GM23248 (cell line): ENCODE results near the gene RCC2. TPM values are rescaled to one million over a fixed set of nuclear protein-coding genes. Genes with fewer than 3 reads are reported as not detected.
"Not testable (repeated sequence)": the region's sequence is repeated elsewhere in the genome, so short reads cannot be mapped to it uniquely, and the experiment has no call there.

Experiments used
- DNase-seq: peaks from one replicate; pipeline ENCODE4 v3.0.0-alpha.2; 2015
- H2AFZ ChIP-seq: fragments of 200-600 bp; sonication (generic); 2 replicates; pipeline ENCODE4 v1.6.1; 2016; ENCODE audit warnings: antibody characterized with exemption
- H3F3A ChIP-seq: fragments of 200-600 bp; sonication (generic); 2 replicates; pipeline ENCODE4 v1.6.1; 2016; ENCODE audit warnings: mild to moderate bottlenecking, antibody characterized with exemption, mixed run types; ENCODE audit not compliant: insufficient read depth
- H3K27ac ChIP-seq: fragments of 200-600 bp; sonication (generic); 2 replicates; pipeline ENCODE4 v1.5.1; 2016; ENCODE audit warnings: mild to moderate bottlenecking
- H3K27me3 ChIP-seq: fragments of 200-600 bp; sonication (generic); replicated peaks from 2 replicates; pipeline ENCODE4 v1.6.1; 2016; ENCODE audit warnings: mild to moderate bottlenecking; ENCODE audit not compliant: insufficient read depth
- H3K36me3 ChIP-seq: fragments of 200-600 bp; sonication (generic); 2 replicates; pipeline ENCODE4 v1.6.1; 2016; ENCODE audit warnings: low read depth, mild to moderate bottlenecking
- H3K4me1 ChIP-seq: fragments of 200-600 bp; sonication (generic); 2 replicates; pipeline ENCODE4 v1.6.1; 2016; ENCODE audit warnings: mild to moderate bottlenecking; ENCODE audit not compliant: insufficient read depth
- H3K4me2 ChIP-seq: fragments of 200-600 bp; sonication (generic); one replicate; pipeline ENCODE4 v1.6.1; 2016; ENCODE audit warnings: mild to moderate bottlenecking; ENCODE audit not compliant: unreplicated experiment
- H3K4me3 ChIP-seq: fragments of 200-600 bp; sonication (generic); 2 replicates; pipeline ENCODE4 v1.5.1; 2016; ENCODE audit warnings: mild to moderate bottlenecking
- H3K79me2 ChIP-seq: fragments of 200-600 bp; sonication (generic); 2 replicates; pipeline ENCODE4 v1.6.1; 2016; ENCODE audit warnings: mild to moderate bottlenecking; ENCODE audit not compliant: insufficient read depth
- H3K9ac ChIP-seq: fragments of 200-600 bp; sonication (generic); 2 replicates; pipeline ENCODE4 v1.6.1; 2016; ENCODE audit warnings: mild to moderate bottlenecking
- H3K9me2 ChIP-seq: fragments of 200-600 bp; sonication (generic); 2 replicates; pipeline ENCODE4 v1.6.1; 2016; ENCODE audit warnings: mixed run types, mild to moderate bottlenecking, moderate library complexity; ENCODE audit not compliant: insufficient read depth
- H3K9me3 ChIP-seq: fragments of 200-600 bp; sonication (generic); one replicate; pipeline ENCODE4 v1.6.1; 2017; ENCODE audit warnings: low read depth
- H4K20me1 ChIP-seq: fragments of 200-600 bp; sonication (generic); 2 replicates; pipeline ENCODE4 v1.6.0; 2016; ENCODE audit not compliant: insufficient read depth
- EZH2 ChIP-seq: fragments of 200-600 bp; sonication (generic); IDR thresholded peaks from 2 replicates; pipeline ENCODE4 v1.6.1; 2018; ENCODE audit warnings: antibody characterized with exemption, mild to moderate bottlenecking; ENCODE audit not compliant: insufficient read depth, poor library complexity, severe bottlenecking
- EZH2phosphoT487 ChIP-seq: fragments of 200-600 bp; sonication (generic); IDR thresholded peaks from 2 replicates; pipeline ENCODE4 v1.6.1; 2018; ENCODE audit warnings: antibody characterized with exemption, moderate library complexity, mild to moderate bottlenecking, low read depth; ENCODE audit not compliant: insufficient read depth
- WGBS, 2 experiments: methylation state at CpG; one replicate each; pipeline ENCODE4 v1.1.6; 2015 to 2017; ENCODE audit warnings: low lambda C conversion rate in 2 of 2, low coverage in 1 of 2; ENCODE audit errors: missing lambda C conversion rate in 2 of 2; 5-methylcytosine and 5-hydroxymethylcytosine counted together
- in situ Hi-C: fragments of 300-500 bp; cut with MboI; formaldehyde crosslinking; loops from 2 replicates; pipeline ENCODE4 v1.15.0; 2020
- polyA plus RNA-seq: library from polyadenylated mRNA; unstranded; fragments of >200 nt; fragmentation: Nextera tagmentation; extraction: Ambion mirVana; gene quantifications from 2 replicates; pipeline ENCODE4 v1.2.1, GENCODE V29; 2016
- total RNA-seq: library from RNA; depleted of rRNA; stranded (reverse); fragments of >200 nt; shearing (Covaris generic); gene quantifications from 2 replicates; pipeline ENCODE4 v1.2.3, GENCODE V29; 2014

The RCC2 gene
- total and polyA plus RNA-seq, 2 experiments from 2014 or later, result 10.9 to 38.3 TPM

DNA sequence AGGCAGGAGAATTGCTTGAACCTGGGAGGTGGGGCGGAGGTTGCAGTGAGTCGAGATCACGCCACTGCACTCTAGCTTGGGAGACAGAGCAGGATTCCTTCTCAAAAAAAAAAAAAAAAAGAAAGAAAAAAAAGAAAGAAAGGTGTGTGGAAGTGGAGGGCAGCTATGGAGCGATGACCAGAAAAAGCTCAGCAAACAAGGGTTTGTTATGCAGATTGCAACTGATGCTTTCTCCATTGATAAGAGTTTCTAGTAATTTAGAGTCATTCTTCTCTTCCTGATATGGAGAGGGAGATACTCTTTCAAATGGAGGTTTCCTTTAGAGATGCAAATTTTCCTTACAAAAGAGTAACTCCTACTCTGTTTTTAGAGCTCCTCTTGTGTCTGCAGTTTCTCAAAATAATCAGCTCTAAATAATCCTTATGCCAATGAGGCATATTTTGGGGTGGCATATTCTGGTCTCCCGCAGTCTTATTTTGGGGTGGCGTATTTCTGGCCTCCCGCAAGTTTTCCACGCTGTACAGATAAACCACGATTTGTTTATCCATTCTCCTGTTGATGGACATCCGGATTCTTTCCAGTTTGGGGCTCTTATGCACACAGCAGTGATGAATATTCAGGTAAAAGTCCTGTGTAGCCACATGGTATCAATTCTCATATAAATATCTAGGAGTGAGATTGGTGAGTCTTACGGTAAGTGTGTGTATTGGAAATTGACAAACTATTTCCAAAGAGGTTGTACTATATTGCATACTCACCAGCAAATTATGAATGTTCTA lies 30.7 kb upstream of the RCC2 start:
- no peaks in the 10 kb centered on the region for H3K27me3 ChIP-seq
- H3K9me3 ChIP-seq, result no peaks in the 10 kb centered on the region
- H3K4me3 ChIP-seq, result no peak overlapping the region
- DNase-seq, result no peak
- no peaks in the 10 kb centered on the region for H3K79me2 ChIP-seq
- no peaks in the 10 kb centered on the region for H3F3A ChIP-seq
- no peak overlapping the region for H2AFZ ChIP-seq
- H3K4me1 ChIP-seq, result no peaks in the 10 kb centered on the region
- H3K4me2 ChIP-seq, result no peak overlapping the region
- no peaks in the 10 kb centered on the region for H3K9me2 ChIP-seq
- TF ChIP-seq EZH2phosphoT487, result no peak
- H4K20me1 ChIP-seq, result no peaks in the 10 kb centered on the region
- H3K9ac ChIP-seq, result no peak overlapping the region
- 49% methylated on average over 11 of the region's 11 CpGs for WGBS, 2 experiments
- no peaks in the 10 kb centered on the region for H3K36me3 ChIP-seq
- in situ Hi-C loops, result no loop called here
- H3K27ac ChIP-seq, result no peak overlapping the region

DNA sequence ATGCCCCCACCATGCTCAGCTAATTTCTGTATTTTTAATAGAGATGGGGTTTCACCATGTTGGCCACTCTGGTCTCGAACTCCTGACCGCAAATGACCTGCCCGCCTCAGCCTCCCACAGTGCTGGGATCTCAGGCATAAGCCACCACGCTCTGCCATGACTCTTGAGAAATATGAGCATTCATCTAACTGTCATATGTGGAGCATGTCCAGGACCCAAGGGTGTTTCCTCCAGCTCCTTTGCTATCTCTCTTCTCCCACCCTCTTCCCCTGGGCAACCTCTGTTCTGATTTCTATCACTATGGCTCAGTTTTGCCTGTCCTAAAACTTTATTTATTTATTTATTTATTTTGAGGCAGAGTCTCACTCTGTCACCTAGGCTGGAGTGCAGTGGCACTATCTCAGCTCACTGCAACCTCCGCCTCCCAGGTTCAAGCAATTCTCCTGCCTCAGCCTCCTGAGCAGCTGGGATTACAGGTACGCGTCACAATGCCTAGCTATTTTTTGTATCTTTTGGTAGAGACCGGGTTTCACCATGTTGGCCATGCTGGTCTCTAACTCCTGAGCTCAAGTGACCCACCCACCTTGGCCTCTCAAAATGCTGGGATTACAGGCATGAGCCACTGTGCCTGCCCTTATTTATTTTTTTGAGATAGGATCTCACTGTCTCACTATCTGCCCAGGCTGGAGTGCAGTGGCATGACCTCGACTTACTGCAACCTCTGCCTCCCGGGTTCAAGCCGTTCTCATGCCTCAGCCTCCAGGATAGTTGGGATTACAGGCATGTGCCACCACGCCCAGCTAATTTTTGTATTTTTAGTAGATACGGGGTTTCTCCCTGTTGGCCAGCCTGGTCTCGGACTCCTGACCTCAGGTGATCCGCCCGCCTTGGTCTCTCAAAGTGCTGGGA lies 29.1 kb upstream of the RCC2 start:
- H3K4me1 ChIP-seq, in situ Hi-C loops, H3K9me2 ChIP-seq, H3K9ac ChIP-seq, DNase-seq, H2AFZ ChIP-seq, H3K27me3 ChIP-seq, H4K20me1 ChIP-seq, H3F3A ChIP-seq, H3K9me3 ChIP-seq, H3K4me3 ChIP-seq, H3K36me3 ChIP-seq, H3K27ac ChIP-seq, H3K4me2 ChIP-seq, H3K79me2 ChIP-seq: not testable (repeated sequence)
- 82 to 88% methylated on average over 16 of the region's 16 CpGs for WGBS, 2 experiments

DNA sequence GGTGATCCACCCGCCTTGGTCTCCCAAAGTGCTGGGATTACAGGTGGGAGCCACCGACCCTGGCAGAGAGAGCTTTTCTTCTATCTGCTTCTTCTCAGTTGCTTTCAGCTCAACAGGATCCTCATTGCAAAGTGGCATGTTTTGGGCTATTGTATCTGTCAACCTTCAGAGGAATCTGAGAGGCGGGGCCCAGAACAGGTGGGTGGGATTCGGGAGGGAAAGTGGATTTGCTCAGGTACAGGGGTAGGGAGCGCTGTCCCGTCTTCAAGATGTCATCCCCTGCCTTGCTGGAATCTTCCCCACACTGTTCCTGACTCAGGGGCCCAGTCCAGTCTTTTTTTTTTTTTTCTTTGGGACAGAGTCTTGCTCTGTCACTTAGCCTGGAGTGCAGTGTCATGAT lies 26.9 kb upstream of the RCC2 start:
- WGBS, 2 experiments, result 62 to 68% methylated on average over 6 of the region's 6 CpGs
- no peaks in the 10 kb centered on the region for H4K20me1 ChIP-seq
- no peak for TF ChIP-seq EZH2phosphoT487
- no peak for TF ChIP-seq EZH2
- no peak for DNase-seq
- H3K9me2 ChIP-seq, result no peaks in the 10 kb centered on the region
- H3K4me1 ChIP-seq, result no peaks in the 10 kb centered on the region
- in situ Hi-C loops, result no loop called here
- no peak overlapping the region for H2AFZ ChIP-seq
- H3K9me3 ChIP-seq, result no peaks in the 10 kb centered on the region
- no peaks in the 10 kb centered on the region for H3K36me3 ChIP-seq
- no peaks in the 10 kb centered on the region for H3F3A ChIP-seq
- no peak overlapping the region for H3K4me2 ChIP-seq
- H3K4me3 ChIP-seq, result no peak overlapping the region
- no peak overlapping the region for H3K27ac ChIP-seq
- H3K79me2 ChIP-seq, result no peaks in the 10 kb centered on the region
- H3K27me3 ChIP-seq, result no peaks in the 10 kb centered on the region
- no peak overlapping the region for H3K9ac ChIP-seq

DNA sequence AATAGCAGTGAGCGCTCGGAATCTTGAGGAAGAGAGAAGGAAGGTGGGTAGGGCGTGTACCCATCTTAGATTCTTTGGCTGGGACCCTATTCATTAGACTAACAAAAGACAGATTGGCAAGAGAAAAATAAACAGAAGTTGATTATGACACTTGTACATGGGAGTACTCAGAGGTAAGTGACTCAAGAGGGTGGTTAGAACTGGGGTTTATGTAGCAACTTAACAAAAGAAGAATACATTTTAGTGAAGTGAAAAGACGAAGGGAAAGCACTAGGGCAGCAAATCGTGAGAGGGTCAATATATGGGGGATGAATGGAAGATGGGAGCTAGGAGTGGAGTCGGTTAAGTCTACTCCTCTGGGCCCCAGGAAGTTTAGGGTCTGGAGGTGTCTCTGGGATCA lies 25.8 kb upstream of the RCC2 start:
- H3K9me2 ChIP-seq, result no peaks in the 10 kb centered on the region
- H3K27ac ChIP-seq, result no peak overlapping the region
- H3K4me2 ChIP-seq, result no peak overlapping the region
- in situ Hi-C loops, result no loop called here
- H3K27me3 ChIP-seq, result no peaks in the 10 kb centered on the region
- no peaks in the 10 kb centered on the region for H3K36me3 ChIP-seq
- TF ChIP-seq EZH2phosphoT487 (no peak), EZH2 (no peak)
- WGBS, 2 experiments, result 62 to 74% methylated on average over 6 of the region's 6 CpGs
- no peaks in the 10 kb centered on the region for H3K4me1 ChIP-seq
- H3F3A ChIP-seq, result no peaks in the 10 kb centered on the region
- DNase-seq, result no peak
- H3K9me3 ChIP-seq, result no peaks in the 10 kb centered on the region
- H3K79me2 ChIP-seq, result no peaks in the 10 kb centered on the region
- no peaks in the 10 kb centered on the region for H4K20me1 ChIP-seq
- no peak overlapping the region for H3K4me3 ChIP-seq
- H3K9ac ChIP-seq, result no peak overlapping the region
- no peak overlapping the region for H2AFZ ChIP-seq
